ENCODE data around the gene MCCC1. TPM values are rescaled to one million over a fixed set of nuclear protein-coding genes. Genes with fewer than 3 reads are reported as not detected.
A peak's percentile ranks its signal among the peaks of the same experiment; 100 is the strongest.

Gene MCCC1
- total and polyA plus RNA-seq, 2 of the 4 experiments (the other 2 are of a cell fraction): 14.2 to 17.9 TPM

- no CpG with 5 or more reads among the region's 11 CpGs for WGBS, 2 experiments (ENCODE audit: extremely low coverage in 2 of 2, insufficient read length in 1 of 2)
- H3K23ac ChIP-seq (ENCODE audit: low read depth, low read length): no peak overlapping the region
- H3K18ac ChIP-seq (ENCODE audit: low read depth, low read length): no peak overlapping the region
- no peaks in the 10 kb centered on the region for H3K36me3 ChIP-seq (ENCODE audit: control insufficient read depth, insufficient read depth, low read length)
- in situ Hi-C loops (cut with MboI; ENCODE audit: low sequenced_read_pairs) (no loop called here), dilution Hi-C loops (cut with HindIII; ENCODE audit: low sequenced_read_pairs, unreplicated experiment) (no loop called here), intact Hi-C loops (cut with micrococcal nuclease) (no loop called here)
- H4K8ac ChIP-seq (ENCODE audit: low read depth in 2 of 2, low read length in 2 of 2): no peak overlapping the region
- no peak overlapping the region for H4K91ac ChIP-seq (ENCODE audit: insufficient read depth, low read depth, low read length)
- POLR2A ChIA-PET (ENCODE audit: unreplicated experiment): no interaction called here
- H3K4ac ChIP-seq (ENCODE audit: low read depth, low read length): no peak overlapping the region
- no peak overlapping the region for H2BK120ac ChIP-seq (ENCODE audit: low read depth, low read length)
- H2AFZ ChIP-seq (replicated peaks; ENCODE audit: low read length, poor library complexity): no peak overlapping the region
- H3K9me1 ChIP-seq (ENCODE audit: insufficient read depth, low read length): no peaks in the 10 kb centered on the region
- H3K79me1 ChIP-seq (ENCODE audit: low read depth in 1 of 2, low read length in 2 of 2): no peaks in the 10 kb centered on the region
- H2AK9ac ChIP-seq (replicated peaks; ENCODE audit: low read depth, low read length, poor library complexity): no peak overlapping the region
- H3K4me1 ChIP-seq (ENCODE audit: control insufficient read depth, insufficient read depth, low read length): no peaks in the 10 kb centered on the region
- no peak overlapping the region for H3K9ac ChIP-seq (ENCODE audit: low read depth, low read length)
- peaks cover 24% of the 10 kb centered on the region for H3K27me3 ChIP-seq (ENCODE audit: control insufficient read depth, insufficient read depth, low read length)
- TF ChIP-seq MAFK (IDR thresholded peaks at IDR 0.05; ENCODE audit: low read depth, low read length) (peak; percentile 85), CHD1 (IDR thresholded peaks at IDR 0.05; ENCODE audit: low read depth, low read length) (no peak)
- BruUV-seq (replicated peaks): no TSS peak
- no peak for ATAC-seq (ENCODE audit: low read depth)
- no peak overlapping the region for H2BK15ac ChIP-seq (ENCODE audit: low read depth, low read length)
- no peak for DNase-seq
- H2BK20ac ChIP-seq (ENCODE audit: low read depth, low read length): no peak overlapping the region
- no peak overlapping the region for H4K5ac ChIP-seq (ENCODE audit: low read depth, low read length)
- no peaks in the 10 kb centered on the region for H3K9me3 ChIP-seq (ENCODE audit: control insufficient read depth, insufficient read depth, low read length)
- H3K56ac ChIP-seq (ENCODE audit: extremely low read depth, insufficient read depth, low read length): no peak overlapping the region
- no peak overlapping the region for H2BK5ac ChIP-seq (ENCODE audit: low read depth, low read length, poor library complexity, severe bottlenecking)
- CTCF ChIA-PET: no interaction called here
- no peak overlapping the region for H3K4me3 ChIP-seq (ENCODE audit: insufficient read depth, low read depth, low read length)
- no peak overlapping the region for H3K27ac ChIP-seq (ENCODE audit: insufficient read depth, low read length)
- no peak overlapping the region for H2AK5ac ChIP-seq (ENCODE audit: low read depth, low read length)
- H3K14ac ChIP-seq (replicated peaks; ENCODE audit: low read depth, low read length): no peak overlapping the region
- no peak overlapping the region for H3K4me2 ChIP-seq (ENCODE audit: low read depth, low read length)
- no peaks in the 10 kb centered on the region for H4K20me1 ChIP-seq (ENCODE audit: insufficient read depth, low read length)
Observed at GRCh38 chr3:183142199-183142598, 42.9 kb upstream of the MCCC1 start.
